Thoracic aorta (tissue), 2 donors: ENCODE results near the gene CEP20. TPM values are rescaled to one million over a fixed set of nuclear protein-coding genes. Genes with fewer than 3 reads are reported as not detected.
A peak's percentile ranks its signal among the peaks of the same experiment; 100 is the strongest.

ENCODE experiments used
- ATAC-seq: fragments of 150-250 bp; one replicate; pipeline ENCODE4 v1.8.0; 2017; ENCODE audit warnings: low read depth; ENCODE audit not compliant: insufficient number of reproducible peaks, low FRiP score
- DNase-seq: peaks from one replicate; pipeline ENCODE4 v3.0.0-alpha.2; 2020; ENCODE audit warnings: low spot score
- H3K27ac ChIP-seq, 2 donors: fragments of 200-600 bp; sonication (generic); 1 replicate in 1 of 2; 2 replicates in 1 of 2; pipeline ENCODE4 v1.5.1; 2016; ENCODE audit warnings: mild to moderate bottlenecking in 2 of 2, moderate library complexity in 2 of 2
- H3K27me3 ChIP-seq: fragments of 200-600 bp; sonication (generic); replicated peaks from 2 replicates; pipeline ENCODE4 v1.6.0; 2016; ENCODE audit warnings: mild to moderate bottlenecking; ENCODE audit not compliant: insufficient read depth
- H3K36me3 ChIP-seq: fragments of 200-600 bp; sonication (generic); one replicate; pipeline ENCODE4 v1.5.1; 2016
- H3K4me1 ChIP-seq, 2 donors: fragments of 200-600 bp; sonication (generic); 1 replicate in 1 of 2; 2 replicates in 1 of 2; pipeline versions ENCODE4 v1.5.1 to v1.6.0; 2016; ENCODE audit warnings: low read depth in 2 of 2, mild to moderate bottlenecking in 1 of 2; ENCODE audit not compliant: control insufficient read depth in 1 of 2
- H3K4me3 ChIP-seq: fragments of 200-600 bp; sonication (generic); 2 replicates; pipeline ENCODE4 v1.5.1; 2016; ENCODE audit warnings: mild to moderate bottlenecking
- H3K9me3 ChIP-seq: fragments of 200-600 bp; sonication (generic); 2 replicates; pipeline ENCODE4 v1.5.1; 2016
- CTCF ChIP-seq: fragments of 200-600 bp; sonication (generic); IDR thresholded peaks from one replicate; pipeline ENCODE4 v1.5.1; 2019; ENCODE audit warnings: antibody characterized with exemption
- total RNA-seq, 2 donors: library from RNA; depleted of rRNA; stranded (reverse); fragments of >200 nt; gene quantifications; one replicate each; pipeline versions ENCODE4 v1.1.0 to v1.2.3, GENCODE V29; 2016

The CEP20 gene
- total RNA-seq, 2 donors from 2014 or later, result 14.9 to 29.1 TPM

DNA sequence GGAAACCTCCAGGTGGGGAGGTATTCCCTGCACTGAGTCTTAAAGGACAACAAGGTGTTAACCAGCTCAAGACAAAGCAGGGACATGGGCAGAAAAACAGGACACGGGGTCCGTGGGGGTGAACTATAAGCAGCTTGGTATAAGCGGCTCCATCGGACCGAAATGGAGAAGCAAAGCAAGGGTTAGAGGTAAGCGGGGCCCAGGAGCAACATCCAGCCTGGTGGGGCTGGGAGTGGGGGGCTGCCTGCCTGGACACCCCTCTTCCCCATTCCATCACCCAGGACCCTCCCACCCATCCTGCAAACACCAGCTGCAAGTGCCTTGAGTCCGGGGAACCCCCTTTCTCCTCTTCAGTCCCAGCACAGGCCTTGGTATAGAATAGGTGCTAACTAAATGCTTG lies 61.1 kb downstream of the CEP20 start:
- Histone ChIP-seq H3K4me3 (no peak overlapping the region), H3K4me1 (peaks cover 63 to 99% of the 10 kb centered on the region in 2 donors), H3K27ac (peak overlapping the region; percentile 77 to 92), H3K9me3 (no peaks in the 10 kb centered on the region), H3K27me3 (no peaks in the 10 kb centered on the region), H3K36me3 (peaks cover 33% of the 10 kb centered on the region)
- no peak for TF ChIP-seq CTCF
- DNase-seq (no peak), ATAC-seq (no peak)

DNA sequence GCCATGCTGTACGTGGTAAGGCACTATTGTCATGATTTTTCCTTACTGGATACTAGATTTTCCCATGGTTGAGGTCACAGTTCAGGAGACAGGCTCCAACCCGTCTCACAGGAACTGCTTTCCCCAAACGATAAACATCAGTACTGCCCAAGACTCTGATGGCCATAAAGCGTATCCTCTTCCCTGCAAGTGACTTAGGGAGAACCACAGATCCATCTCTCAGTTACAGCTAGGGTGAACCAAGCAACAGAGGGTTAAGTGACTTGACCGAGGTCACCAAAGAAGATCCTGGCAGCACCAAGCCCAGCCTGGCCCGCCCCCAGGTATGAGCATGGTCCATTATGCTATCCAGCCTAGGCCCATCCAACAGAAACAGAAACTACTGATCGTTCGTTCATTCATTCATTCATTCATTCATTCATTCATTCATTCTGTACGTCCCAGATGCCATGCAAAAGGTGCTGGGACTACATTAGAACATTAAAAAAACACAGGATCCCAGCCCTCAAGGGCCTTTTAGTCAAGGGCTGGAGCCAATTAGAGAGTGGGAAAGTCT lies 62.6 kb downstream of the CEP20 start:
- Histone ChIP-seq H3K27me3 (no peaks in the 10 kb centered on the region), H3K4me3 (no peak overlapping the region), H3K4me1 (peaks cover 54 to 97% of the 10 kb centered on the region in 2 donors), H3K36me3 (peaks cover 30% of the 10 kb centered on the region), H3K27ac (peak overlapping the region; percentile 77 to 92), H3K9me3 (no peaks in the 10 kb centered on the region)
- no peak for ATAC-seq
- TF ChIP-seq CTCF, result no peak
- no peak for DNase-seq

DNA sequence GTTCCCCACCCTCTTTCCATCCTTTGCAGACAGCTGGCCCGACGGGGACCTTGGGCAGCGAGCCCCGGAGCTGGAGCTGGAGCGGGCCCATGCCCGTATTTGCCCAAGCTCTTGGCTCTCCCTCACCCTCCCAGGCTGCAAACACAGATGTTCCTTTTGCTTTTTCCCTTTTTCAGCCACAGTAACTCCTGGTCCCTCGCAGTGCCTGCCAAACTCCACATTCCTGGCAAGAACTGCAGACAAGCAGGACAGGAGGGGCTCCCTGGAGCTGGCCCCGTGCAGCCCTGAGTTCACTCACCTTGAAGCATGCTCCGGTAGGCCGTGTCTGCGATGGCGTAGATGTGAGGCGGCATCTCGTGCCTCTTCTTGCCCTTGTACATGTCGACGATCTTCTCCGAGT lies 65.4 kb downstream of the CEP20 start:
- ATAC-seq (peak; percentile 62), DNase-seq (peak; percentile 56)
- peak overlapping the region; percentile 35 for H3K4me3 ChIP-seq
- H3K9me3 ChIP-seq, result no peaks in the 10 kb centered on the region
- H3K27ac ChIP-seq, result peak overlapping the region; percentile 77 to 92
- H3K36me3 ChIP-seq, result peaks cover 49% of the 10 kb centered on the region
- peaks cover 51 to 97% of the 10 kb centered on the region in 2 donors for H3K4me1 ChIP-seq
- no peak for TF ChIP-seq CTCF
- no peaks in the 10 kb centered on the region for H3K27me3 ChIP-seq

DNA sequence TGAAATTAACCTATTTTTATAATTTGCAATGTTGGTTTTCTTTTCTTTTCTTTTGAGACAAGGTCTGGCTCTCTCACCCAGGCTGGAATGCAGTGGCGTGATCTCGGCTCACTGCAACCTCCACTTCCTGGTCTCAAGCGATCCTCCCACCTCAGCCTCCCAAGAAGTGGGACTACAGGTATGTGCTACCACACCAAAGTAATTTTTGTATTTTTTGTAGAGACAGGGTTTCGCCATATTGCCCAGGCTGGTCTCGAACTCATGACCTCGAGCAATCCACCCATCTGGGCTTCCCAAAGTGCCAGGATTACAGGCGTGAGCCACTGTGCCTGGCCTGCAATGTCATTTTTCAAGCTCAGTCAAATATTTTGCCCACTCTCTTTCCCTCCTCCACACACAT lies 67.6 kb downstream of the CEP20 start:
- peaks cover 40 to 85% of the 10 kb centered on the region in 2 donors for H3K4me1 ChIP-seq
- ATAC-seq, result no peak
- no peak for TF ChIP-seq CTCF
- H3K27me3 ChIP-seq, result no peaks in the 10 kb centered on the region
- DNase-seq, result no peak
- H3K36me3 ChIP-seq, result peaks cover 60% of the 10 kb centered on the region
- H3K4me3 ChIP-seq, result no peak overlapping the region
- H3K9me3 ChIP-seq, result peaks cover 3% of the 10 kb centered on the region
- H3K27ac ChIP-seq, result peak overlapping the region; percentile 70 to 77

DNA sequence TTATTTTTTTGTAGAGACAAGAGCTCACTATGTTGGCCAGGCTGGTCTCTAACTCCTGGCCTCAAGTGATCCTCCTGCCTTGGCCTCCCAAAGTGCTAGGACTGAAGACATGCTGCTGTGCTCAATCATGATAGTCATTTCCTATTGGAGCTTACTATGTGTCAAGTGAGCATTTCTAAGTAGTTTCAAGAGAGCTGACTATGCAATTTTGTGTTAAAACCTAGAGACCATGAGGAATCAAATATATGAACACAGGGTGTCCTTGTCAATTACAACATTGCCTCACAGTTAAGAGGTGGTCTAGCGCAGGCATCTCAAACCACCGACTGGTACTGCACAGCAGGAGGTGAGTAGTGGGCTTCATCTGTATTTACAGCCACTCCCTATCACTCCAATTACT lies 69.4 kb downstream of the CEP20 start:
- TF ChIP-seq CTCF, result no peak
- peaks cover 62% of the 10 kb centered on the region for H3K36me3 ChIP-seq
- no peaks in the 10 kb centered on the region for H3K27me3 ChIP-seq
- H3K9me3 ChIP-seq, result peaks cover 3% of the 10 kb centered on the region
- H3K27ac ChIP-seq, result peak overlapping the region; percentile 60 to 77
- no peak overlapping the region for H3K4me3 ChIP-seq
- no peak for DNase-seq
- H3K4me1 ChIP-seq, result peaks cover 29 to 78% of the 10 kb centered on the region in 2 donors
- no peak for ATAC-seq
